ENCODE measurements around the gene SUPT4H1.

- TF ChIP-seq, protein P1, sequence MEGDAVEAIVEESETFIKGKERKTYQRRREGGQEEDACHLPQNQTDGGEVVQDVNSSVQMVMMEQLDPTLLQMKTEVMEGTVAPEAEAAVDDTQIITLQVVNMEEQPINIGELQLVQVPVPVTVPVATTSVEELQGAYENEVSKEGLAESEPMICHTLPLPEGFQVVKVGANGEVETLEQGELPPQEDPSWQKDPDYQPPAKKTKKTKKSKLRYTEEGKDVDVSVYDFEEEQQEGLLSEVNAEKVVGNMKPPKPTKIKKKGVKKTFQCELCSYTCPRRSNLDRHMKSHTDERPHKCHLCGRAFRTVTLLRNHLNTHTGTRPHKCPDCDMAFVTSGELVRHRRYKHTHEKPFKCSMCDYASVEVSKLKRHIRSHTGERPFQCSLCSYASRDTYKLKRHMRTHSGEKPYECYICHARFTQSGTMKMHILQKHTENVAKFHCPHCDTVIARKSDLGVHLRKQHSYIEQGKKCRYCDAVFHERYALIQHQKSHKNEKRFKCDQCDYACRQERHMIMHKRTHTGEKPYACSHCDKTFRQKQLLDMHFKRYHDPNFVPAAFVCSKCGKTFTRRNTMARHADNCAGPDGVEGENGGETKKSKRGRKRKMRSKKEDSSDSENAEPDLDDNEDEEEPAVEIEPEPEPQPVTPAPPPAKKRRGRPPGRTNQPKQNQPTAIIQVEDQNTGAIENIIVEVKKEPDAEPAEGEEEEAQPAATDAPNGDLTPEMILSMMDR (IDR thresholded peaks at IDR 0.05; ENCODE audit: low read depth, low read length): no peak
- no peak for TF ChIP-seq POLR2A (IDR thresholded peaks at IDR 0.05; ENCODE audit: extremely low read depth, insufficient read length)
Measured at GRCh38 chr17:58381124-58382035, 29.4 kb upstream of the SUPT4H1 start.
